GM23248 (cell line): ENCODE data around the gene ASB13.

Experiments used
- EZH2 ChIP-seq: fragments of 200-600 bp; sonication (generic); IDR thresholded peaks from 2 replicates; pipeline ENCODE4 v1.6.1; 2018; ENCODE audit warnings: antibody characterized with exemption, mild to moderate bottlenecking; ENCODE audit not compliant: insufficient read depth, poor library complexity, severe bottlenecking
- EZH2phosphoT487 ChIP-seq: fragments of 200-600 bp; sonication (generic); IDR thresholded peaks from 2 replicates; pipeline ENCODE4 v1.6.1; 2018; ENCODE audit warnings: antibody characterized with exemption, moderate library complexity, mild to moderate bottlenecking, low read depth; ENCODE audit not compliant: insufficient read depth

DNA sequence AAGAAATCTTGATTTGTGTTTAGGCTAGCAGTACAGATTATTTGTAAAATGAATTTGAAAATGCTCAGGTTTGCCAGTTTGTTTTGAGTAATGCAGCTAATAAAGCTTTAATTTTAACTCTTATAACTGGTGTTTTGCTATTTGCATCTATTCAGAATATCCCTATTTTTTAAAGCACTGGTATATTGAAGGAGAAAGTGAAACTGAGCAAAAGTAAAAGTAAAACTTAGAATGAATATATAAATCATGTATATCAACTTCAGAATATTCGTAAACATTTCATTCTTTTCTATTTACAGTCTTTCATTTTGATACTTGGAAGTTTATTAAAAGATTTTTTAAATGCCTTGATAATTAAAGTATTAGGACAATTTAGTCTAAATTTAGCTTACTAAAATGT, 44.5 kb upstream of the ASB13 start:
- TF ChIP-seq EZH2 (no peak), EZH2phosphoT487 (no peak)
